Stimulated activated CD8-positive, alpha-beta memory T cell treated with anti-CD3 and anti-CD28 coated beads, Interleukin-12 subunit alpha, Interleukin-12 subunit beta, amount 100 ng/mL, for 4 hours (primary cell): ENCODE results near the gene FAM111A.
A peak's percentile ranks its signal among the peaks of the same experiment; 100 is the strongest.

Experiments
- DNase-seq: peaks from one replicate; pipeline ENCODE4 v3.0.0-alpha.2; 2020; ENCODE audit warnings: low read depth

The FAM111A gene

DNA sequence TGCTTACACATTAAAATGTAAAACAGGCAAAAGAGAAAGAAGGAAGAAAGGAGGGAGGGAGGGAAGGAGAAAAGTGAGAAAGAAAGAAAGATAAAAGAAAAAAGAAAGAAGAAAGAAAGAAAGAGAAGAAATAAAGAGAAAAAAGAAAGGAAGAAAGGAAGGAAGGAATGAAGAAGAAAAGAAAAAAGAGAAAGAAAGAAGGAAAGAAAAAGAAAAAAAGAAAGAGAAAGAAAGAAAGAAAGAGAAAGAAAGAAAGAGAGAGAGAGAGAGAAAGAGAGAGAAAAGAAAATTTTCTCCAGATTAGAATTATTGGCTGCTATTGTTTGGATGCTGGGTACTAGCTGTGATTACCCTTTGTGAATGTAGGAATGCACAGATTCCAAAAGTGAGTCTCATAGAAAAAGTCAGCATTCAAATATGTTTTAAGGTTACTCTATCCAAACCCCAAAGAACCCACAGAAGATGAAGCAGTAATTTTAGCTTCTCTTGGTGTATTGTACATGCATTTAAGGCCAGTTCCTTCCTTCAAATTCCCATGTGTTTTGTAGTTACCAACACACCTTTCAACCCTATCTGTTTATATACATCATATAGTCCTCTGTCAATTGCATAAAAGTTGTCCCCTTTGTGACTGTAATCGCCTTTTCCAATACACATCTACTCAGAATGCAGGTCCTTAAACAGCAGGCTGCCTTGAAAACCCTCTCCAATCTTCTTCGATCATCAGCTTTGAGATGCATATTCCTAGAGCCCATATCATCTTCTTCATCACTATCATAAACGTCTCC lies 789 bp upstream of the FAM111A start:
- no peak for DNase-seq

DNA sequence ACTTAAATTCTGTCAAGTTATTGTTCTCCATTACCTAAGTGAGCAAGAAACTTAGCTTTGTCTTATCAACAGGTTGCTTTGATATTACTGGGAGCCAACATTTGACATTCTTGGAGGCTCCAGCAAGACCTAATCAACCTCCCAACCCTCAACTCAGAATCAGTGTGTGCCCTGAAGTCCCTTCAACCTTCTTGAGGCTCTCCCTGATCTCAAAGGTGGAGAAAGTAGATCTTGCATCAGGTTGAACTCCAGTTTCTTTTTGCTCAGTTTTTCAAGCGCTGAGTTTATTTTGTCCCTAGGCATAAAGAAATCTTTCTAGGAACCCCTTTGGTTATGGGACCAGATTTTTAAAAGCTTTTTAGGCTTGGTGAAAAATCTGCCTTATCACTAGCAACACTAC lies 1.4 kb downstream of the FAM111A start:
- DNase-seq = no peak

DNA sequence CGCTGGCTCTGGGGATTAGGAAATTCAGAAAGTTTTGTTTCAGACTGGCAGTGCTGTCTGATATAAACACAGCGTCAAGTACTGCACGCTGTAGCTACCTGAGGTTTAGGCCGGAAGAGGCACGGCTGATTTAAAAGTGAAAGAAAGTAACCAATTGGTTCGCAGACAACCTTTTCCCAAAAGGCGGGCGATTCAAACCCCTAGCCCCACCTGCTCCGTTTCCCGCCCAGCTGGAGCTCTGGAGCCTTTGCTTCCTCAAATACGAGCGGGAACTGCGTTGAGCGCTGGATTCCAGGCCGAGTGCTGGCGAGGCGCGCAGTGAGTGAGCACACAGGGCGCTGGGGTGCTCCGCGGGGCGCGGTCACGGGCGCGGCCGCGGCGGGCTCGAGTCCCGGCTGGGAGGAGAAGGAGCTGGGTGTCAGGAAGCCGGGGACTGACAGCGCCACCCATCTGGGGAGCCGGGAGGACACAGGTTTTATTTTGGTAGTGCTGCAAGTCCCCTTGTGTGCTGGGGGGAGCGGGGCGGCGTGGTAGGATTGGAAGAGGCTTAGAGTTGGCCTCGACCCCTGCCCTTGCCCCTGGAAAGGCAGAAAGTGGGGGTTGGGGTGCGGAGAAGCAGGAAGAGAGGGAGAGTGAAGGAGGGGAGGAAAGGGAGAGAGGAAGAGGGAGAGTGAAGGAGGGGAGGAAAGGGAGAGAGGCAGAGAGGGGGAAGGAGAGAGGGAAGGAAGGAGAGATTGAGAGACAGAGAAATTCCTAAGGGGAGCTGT lies 2.1 kb downstream of the FAM111A start:
- DNase-seq = peak; percentile 29

DNA sequence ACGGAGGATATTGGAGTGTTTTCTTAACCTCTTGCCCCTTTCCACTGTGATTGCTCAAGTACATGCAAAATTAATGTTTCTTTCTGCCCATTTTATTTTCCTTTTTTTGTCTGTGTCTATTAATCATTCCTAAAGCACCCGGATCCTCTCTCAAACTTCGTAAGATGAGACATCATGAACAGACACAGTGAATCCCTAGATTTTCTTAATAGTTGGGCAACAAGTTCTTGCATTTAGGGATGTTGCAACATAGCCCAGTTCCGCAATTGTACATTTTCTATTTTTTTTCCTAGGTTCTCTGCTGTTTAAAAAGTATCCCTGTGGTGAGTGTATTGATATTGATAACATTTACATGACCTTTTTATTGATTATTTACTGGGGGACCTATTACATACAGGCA lies 2.9 kb downstream of the FAM111A start:
- no peak for DNase-seq

DNA sequence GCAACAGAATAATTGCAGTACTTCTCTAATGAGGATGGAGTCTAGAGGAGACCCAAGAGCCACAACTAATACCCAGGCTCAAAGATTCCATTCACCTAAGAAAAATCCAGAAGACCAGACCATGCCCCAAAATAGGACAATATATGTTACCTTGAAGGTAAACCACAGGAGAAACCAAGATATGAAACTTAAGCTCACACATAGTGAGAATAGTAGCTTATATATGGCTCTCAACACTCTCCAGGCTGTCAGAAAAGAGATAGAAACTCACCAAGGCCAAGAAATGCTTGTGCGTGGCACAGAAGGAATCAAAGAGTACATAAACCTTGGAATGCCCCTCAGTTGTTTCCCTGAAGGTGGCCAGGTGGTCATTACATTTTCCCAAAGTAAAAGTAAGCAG lies 9.1 kb downstream of the FAM111A start:
- DNase-seq = no peak

DNA sequence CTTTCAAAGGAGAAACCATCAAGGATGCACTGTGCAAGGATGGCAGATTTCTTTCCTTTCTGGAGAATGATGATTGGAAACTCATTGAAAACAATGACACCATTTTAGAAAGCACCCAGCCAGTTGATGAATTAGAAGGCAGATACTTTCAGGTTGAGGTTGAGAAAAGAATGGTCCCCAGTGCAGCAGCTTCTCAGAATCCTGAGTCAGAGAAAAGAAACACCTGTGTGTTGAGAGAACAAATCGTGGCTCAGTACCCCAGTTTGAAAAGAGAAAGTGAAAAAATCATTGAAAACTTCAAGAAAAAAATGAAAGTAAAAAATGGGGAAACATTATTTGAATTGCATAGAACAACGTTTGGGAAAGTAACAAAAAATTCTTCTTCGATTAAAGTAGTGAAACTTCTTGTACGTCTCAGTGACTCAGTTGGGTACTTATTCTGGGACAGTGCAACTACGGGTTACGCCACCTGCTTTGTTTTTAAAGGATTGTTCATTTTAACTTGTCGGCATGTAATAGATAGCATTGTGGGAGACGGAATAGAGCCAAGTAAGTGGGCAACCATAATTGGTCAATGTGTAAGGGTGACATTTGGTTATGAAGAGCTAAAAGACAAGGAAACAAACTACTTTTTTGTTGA lies 9.8 kb downstream of the FAM111A start:
- no peak for DNase-seq

DNA sequence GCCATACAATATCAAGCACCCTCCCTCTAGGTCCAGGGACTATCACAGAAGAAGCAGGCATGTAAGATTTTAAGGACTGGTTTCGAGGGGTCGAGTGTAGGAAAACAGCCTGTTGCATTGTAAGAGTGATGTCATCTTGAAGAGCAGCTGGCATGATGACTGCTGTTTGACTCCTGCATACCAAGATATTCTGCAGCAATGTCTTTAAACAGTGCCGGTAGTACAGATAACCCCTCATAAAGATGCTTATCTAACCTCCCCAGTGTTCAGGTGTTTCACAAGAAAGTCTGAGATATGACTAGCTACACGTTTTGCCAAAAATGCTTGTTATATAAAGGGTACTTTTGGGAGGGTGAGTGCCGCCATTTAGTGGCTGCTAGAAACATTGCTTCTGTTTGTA lies 12.0 kb downstream of the FAM111A start:
- DNase-seq = no peak

DNA sequence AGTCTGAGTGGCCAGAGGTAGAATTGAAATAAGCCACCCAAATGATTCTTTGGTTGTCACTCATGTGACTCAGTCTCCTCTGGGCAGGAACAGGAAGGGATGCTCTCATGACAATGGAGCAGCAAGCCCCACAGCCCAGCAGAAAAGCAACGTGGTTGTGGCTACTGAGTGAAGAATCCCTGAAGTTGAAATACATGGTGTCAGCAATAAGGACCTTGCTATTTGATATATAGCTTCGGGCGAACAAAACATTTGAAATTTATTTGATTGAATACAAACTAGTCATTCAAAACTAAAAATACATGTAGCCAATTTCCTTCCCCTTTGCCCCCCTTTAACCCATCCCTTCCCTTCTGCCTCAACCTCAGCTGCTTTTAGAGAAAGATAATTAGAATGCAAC lies 14.8 kb downstream of the FAM111A start:
- no peak for DNase-seq

DNA sequence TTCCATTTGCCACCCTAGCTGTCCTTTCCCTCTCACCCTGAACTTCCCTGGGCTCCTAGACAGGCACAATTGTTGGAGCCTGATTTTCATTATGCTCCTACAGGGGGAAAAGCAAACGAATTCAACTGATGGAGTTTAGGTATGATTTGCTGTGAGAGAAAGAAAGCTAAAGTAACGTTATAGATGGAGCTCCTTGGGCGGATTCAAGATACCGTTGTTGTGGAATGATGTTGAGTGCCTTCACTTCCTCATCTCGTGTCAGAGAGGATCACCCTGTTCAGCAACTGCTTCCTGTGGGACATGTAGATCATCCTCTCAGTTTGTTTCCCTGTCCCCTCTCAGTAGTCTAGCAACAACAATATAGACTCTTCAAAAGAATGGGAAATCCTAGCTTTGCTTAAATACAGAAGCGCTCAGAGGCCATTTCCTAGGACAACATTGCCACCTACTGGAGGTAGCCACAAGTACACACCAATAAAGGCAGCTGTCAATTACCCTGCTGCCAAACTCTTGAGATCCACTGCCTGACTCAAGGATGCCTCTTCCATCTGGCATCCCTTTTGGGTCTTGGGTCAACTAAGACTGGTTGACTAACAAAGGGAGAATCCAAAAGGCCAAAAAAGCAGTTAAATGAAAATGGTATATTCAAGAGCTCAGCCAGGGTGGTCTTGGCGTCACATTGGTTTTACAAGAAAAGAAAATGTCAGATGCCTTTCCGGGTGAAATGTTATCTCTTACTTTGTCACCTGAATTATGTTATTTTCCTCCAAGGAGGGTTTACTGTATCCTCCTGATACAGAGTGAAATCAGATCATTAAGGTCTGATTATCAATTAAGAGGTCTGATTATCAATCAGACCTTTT lies 15.8 kb downstream of the FAM111A start:
- no peak for DNase-seq

DNA sequence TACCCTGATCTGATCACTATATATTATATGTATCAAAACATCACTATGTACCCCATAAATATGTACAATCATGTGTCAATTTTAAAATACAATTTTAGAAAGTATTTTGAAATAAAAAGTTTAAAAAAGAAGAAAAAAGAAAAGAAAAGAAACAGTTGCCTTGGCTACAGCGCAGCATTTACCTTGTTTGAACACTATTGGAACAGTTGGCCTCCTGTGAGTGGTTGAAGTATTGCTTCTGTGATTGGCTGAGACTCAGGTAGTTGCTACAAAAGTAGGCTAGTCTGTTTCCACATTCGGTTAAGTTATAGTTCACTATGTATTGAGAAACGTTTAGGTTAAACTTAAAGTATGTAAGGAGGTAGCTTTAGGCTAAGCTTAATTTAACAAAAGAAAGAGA lies 21.4 kb downstream of the FAM111A start:
- DNase-seq = no peak

DNA sequence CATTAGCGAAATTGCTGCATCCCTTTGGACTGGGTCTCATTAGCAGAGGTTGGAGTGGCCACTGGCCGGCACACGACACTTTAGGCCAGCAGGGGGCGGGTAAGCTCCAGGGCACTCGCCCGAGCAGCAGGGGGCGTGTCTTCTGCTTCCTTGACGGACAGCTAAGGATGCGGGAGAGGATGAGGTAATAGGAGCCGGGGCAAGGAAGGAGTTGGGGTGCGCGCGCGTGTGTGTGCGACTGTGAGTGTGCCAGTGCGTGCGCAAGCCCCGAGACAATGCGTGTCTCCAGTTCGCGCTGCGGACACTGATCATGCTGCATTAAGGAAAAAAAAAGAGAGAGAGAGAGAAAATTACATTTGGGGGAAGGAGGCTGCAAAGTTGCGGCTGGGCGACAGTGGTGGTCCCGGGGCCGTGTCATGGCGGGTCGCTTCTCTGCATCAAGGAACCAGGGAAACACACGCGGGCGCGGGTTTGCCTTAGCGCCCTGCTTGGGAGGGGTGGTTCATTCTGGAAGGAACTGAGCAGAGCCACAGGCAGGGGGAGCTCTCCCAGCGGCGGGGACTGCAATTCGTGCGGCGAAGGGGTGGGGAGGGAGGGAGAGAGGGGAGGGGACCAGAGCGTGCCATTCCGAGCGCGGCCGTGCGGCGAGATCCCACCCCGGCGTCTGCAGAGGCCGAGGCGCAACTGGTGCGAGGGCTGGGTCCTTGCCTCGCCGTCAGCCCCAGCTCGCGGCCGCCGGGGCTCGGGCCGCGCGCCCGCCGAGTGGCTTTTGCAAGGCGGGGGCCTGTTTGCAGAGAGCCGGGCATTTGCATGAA lies 29.1 kb downstream of the FAM111A start, which contains the start of gene DTX4:
TSS of gene DTX4 (plus strand) at position 625 of the 815 bp plus-strand sequence. CDS start 464 bp downstream, outside the sequence.
- DNase-seq = peak; percentile 71

DNA sequence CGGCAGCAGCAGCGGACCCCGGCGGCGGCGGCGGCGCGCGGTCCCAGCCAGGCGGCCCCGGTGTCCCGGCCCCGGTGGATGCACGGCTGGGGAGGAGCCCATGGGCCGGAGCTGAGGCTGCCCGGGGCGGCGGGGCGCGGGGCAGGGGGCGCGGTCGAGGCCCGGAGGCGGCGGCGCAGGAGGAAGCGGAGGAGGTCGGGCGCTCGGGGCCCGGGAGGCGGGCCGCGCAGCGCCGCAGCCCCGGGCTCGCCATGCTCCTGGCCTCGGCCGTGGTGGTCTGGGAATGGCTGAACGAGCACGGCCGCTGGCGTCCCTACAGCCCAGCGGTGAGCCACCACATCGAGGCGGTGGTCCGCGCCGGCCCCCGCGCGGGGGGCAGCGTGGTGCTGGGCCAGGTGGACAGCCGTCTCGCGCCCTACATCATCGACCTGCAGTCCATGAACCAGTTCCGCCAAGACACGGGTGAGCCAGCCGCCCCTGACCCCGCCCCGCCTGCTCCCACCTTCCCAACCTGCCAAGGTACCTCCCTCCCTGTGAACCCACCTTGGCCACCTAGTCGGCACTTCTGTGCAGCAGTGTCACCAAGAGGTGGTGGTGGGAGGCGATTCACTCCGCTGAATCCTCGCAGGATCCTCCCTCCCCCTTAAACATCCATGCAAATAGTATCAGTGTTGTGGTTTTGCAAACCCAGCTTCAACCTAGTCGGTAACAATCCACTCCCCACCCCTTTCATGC lies 29.9 kb downstream of the FAM111A start:
- no peak for DNase-seq

DNA sequence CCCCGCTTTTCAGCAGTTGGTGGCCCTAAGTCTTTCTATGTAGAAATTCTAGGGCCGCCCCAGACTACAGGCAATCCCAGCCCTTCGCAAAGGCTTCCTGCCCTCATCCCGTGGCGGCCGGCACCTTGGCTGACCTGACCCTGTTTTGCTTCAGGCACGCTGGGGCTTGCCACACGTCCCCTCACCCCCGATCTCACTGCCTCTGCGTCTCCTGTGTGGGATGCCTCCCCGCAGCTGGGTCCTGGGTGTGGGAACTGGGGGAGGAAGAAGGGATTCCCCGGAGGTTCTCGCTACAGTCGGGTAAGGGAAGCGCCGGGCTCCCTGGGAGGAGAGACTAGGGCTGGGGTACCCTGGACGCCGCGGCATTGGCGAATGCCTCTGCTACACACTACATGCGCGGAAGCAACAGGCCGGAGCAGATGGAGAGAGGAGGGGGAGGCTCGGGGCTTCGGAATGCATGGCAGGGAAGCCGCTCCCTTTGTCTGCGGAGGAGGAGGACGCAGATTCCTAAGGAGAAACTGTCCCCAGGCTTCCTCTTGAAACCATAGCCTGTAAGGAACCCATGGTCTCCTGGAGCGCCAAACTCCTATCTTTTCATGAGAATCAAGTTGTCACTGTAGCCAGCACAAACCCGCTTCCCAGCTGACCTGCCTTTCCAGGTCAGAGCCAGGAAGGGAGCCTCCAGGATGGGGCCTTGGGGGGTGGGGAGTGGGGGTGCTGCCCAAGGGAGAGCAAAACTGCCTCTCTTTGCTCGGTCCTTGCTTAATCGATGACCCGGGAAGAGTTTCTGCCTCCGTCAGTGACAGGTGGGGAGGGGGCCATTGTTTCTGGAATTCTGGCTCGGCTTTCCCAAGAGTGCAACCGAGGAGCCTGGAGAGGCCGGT lies 30.7 kb downstream of the FAM111A start:
- no peak for DNase-seq

DNA sequence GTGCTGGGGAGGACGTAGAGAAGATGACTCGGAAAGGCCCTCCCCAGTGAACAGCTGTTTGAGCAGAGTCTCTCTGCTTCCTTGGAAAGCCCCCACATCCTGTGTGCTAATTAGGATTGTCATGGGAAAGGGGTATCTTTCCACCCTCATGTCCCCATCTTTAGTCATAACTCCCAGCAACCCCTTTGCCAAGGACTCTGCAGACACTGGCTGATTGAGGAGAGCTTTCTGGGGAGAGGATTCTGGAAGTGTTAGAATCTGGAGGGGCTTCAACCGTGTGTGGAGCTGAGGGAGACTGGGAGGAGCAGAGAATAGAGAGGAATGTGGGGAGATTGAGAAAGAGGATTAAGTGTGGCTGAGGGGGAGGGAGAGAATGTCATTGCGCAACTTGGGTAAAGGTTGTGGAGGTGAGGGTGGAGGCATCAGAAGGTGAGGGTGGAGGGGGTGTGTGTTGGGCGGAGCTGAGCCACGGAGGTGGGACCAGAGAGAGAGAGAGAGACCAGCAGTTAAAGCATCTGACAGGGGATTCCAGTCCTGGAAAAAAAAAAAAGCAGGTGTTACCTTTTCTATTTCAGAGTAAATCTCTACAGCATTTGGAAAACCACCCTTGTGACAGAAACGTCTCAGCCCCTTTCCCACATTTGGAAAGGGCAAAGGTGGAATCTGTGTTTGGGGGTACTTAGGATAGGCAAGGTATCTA lies 31.5 kb downstream of the FAM111A start:
- no peak for DNase-seq

DNA sequence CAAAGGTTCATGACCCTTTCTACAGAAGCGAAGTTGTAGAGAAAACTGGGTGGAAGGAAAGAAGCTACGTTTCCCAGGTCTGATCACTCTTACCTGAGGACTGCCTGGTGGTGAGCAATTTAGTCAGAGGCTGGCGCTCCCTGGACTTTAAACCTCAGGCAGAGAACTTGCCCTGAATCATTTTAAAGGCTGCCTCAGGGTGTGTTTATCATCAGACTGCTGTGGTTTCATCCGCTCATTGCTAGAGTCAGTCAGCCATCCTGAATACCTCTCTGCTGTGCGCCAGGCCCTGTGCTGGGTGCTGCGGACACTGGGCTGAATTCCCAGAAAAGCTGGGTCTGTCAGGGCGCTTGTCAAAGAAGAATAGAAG lies 32.0 kb downstream of the FAM111A start:
- no peak for DNase-seq

DNA sequence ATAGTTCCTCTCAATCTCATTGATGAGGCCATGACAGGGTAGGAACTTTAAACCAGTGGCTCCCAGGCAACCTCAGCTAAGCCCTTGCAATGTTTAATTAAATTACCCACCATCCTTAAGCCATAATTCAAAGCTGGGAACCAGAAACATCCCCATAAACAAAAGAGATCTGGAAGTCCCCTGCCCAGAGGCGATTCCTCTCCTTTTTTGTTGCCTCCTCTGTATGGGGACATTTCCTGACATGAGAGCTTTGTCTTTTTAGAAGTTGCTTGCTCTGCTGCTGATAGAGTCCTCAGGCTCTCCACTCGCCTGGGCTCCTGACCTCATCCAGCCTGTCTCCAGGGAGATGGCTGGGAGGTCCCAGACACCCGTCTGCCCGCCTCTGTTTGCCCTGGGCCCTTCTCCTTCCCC lies 32.4 kb downstream of the FAM111A start:
- no peak for DNase-seq

DNA sequence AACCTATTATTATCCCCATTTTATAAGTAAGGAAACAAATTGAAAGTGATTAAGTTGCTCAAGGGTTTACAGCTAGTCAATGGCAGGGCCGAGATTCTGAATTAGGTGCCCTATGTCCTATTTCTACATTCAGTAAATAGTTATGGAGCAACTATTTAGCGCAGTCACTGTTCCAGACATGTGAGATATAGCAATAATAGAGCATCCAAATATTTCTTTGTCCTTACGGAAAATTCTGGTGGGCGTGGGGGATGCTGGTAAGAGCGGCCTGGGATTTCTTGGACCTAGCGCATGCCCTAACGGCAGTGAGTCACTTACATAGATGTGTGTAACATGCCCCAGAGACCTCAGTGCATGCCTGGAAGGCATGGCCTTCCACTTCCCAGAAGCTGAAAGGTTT lies 33.7 kb downstream of the FAM111A start:
- no peak for DNase-seq

DNA sequence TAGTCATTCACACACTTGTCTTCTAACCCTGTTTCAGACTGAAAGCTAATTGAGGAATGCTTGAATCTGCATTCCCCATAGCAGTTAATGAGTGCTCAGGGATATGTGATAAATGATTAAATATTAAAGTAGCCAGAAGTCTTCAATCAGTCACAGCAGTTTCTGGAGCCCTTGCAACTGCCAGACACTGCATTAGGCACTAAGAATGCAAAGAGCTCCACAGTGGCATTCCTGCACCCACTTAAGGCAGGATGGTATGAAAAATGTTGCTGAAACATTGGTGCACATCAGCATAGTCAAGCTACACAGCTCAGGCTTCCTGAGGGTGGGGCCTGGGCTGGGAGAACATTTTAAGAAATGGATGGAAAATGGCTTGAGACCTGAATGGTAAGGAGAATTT lies 35.7 kb downstream of the FAM111A start:
- DNase-seq = no peak

DNA sequence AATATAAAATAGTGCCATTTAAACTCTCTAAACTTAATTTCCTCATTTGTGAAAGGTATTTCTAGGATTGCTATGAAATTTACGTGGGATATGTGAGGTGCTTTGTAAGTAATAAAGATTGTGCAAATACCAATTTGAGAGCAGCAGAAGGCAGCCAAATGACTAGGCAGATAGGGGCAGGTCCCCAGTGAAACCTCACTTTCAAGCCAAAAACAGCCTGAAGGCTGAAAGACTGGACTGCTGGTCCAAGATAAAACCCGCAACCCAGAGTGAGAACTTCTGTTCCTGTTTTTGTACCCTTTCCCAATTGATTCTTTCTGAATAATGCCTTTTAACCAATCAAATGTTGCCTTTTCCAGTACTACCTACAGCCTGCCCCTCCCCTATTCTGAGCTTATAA lies 36.5 kb downstream of the FAM111A start:
- no peak for DNase-seq
